BJ (cell line): ENCODE results near the gene TPGS2. TPM values are rescaled to one million over a fixed set of nuclear protein-coding genes. Genes with fewer than 3 reads are reported as not detected.

Source experiments
- CTCF ChIA-PET: fragments of 350-600 bp; formaldehyde crosslinking; extraction: SDS; loops from one replicate; lab custom pipeline; 2021; ENCODE audit warnings: antibody characterized with exemption, inconsistent platforms; lab: Yijun Ruan, JAX
- POLR2A ChIA-PET: fragments of 300-600 bp; sonication (Branson Sonifier 250); formaldehyde crosslinking; extraction: SDS; loops from one replicate; lab custom pipeline; 2021; ENCODE audit warnings: antibody characterized with exemption; lab: Charles Lee
- DNase-seq: peaks from one replicate; pipeline ENCODE4 v3.0.0-alpha.2; 2011; ENCODE audit warnings: low read depth
- H3K27me3 ChIP-seq: 2 replicates; pipeline ENCODE4 v1.6.0; 2011; ENCODE audit warnings: low read length; ENCODE audit not compliant: control insufficient read depth, insufficient read depth
- H3K36me3 ChIP-seq: 2 replicates; pipeline ENCODE4 v1.5.1; 2011; ENCODE audit warnings: low read length; ENCODE audit not compliant: control insufficient read depth, insufficient read depth
- H3K4me3 ChIP-seq: 2 replicates; pipeline ENCODE4 v1.5.1; 2011; ENCODE audit warnings: low read depth, mild to moderate bottlenecking, control low read depth, low read length
- CTCF ChIP-seq: IDR thresholded peaks from 2 replicates; pipeline ENCODE4 v1.5.1; 2011; ENCODE audit warnings: low read depth, mild to moderate bottlenecking, control low read depth, inconsistent platforms, low read length, moderate library complexity; ENCODE audit not compliant: insufficient read depth
- polyA plus RNA-seq: library from polyadenylated mRNA; depleted of rRNA; stranded (reverse); fragments of >200 nt; gene quantifications from 2 replicates; pipeline ENCODE4 v1.2.3, GENCODE V29; 2011

TPGS2 gene
- polyA plus RNA-seq, 1 experiment: 287 TPM

GRCh38 chr18:36782710-36783109 is 46.1 kb downstream of the TPGS2 start:
- TF ChIP-seq CTCF: no peak
- ChIA-PET POLR2A (no interaction called here), CTCF (no interaction called here)
- DNase-seq: no peak
- Histone ChIP-seq H3K27me3 (no peaks in the 10 kb centered on the region), H3K36me3 (peaks cover 4% of the 10 kb centered on the region; the same call in 1 of the 2 replicates), H3K4me3 (no peak overlapping the region)

GRCh38 chr18:36780748-36781147 is 48.1 kb downstream of the TPGS2 start:
- no peak for DNase-seq
- H3K27me3 ChIP-seq: no peaks in the 10 kb centered on the region
- TF ChIP-seq CTCF: no peak
- POLR2A ChIA-PET: no interaction called here
- peaks cover 4% of the 10 kb centered on the region; the same call in 1 of the 2 replicates for H3K36me3 ChIP-seq
- CTCF ChIA-PET: interaction anchor here (0.7 kb wide), 1 partner anchor 292 kb away, joined by 3 read pairs; no protein-coding TSS in a partner anchor
- no peak overlapping the region for H3K4me3 ChIP-seq

GRCh38 chr18:36777566-36777965 is 51.2 kb downstream of the TPGS2 start:
- H3K36me3 ChIP-seq: peaks cover 5% of the 10 kb centered on the region; the same call in 1 of the 2 replicates
- DNase-seq: no peak
- H3K27me3 ChIP-seq: no peaks in the 10 kb centered on the region
- CTCF ChIA-PET: interaction anchor here (1.3 kb wide), 1 partner anchor 90 kb away, joined by 4 read pairs; no protein-coding TSS in a partner anchor
- TF ChIP-seq CTCF: no peak
- POLR2A ChIA-PET: no interaction called here
- no peak overlapping the region for H3K4me3 ChIP-seq

- H3K36me3 ChIP-seq: peaks cover 5% of the 10 kb centered on the region
- no peak for TF ChIP-seq CTCF
- H3K27me3 ChIP-seq: no peaks in the 10 kb centered on the region
- POLR2A ChIA-PET: no interaction called here
- CTCF ChIA-PET: no interaction called here
- H3K4me3 ChIP-seq: no peak overlapping the region
- no peak for DNase-seq
These were observed 52.2 kb downstream of the TPGS2 start for GRCh38 chr18:36776650-36777049.

- no peak for TF ChIP-seq CTCF
- ChIA-PET CTCF (no interaction called here), POLR2A (no interaction called here)
- no peak overlapping the region for H3K4me3 ChIP-seq
- peaks cover 7% of the 10 kb centered on the region for H3K36me3 ChIP-seq
- DNase-seq: no peak
- H3K27me3 ChIP-seq: no peaks in the 10 kb centered on the region
These were observed 53.4 kb downstream of the TPGS2 start for GRCh38 chr18:36775396-36775795.
